Neutrophil (primary cell): ENCODE measurements around the gene PTPRG.

Source experiments
- H3K27ac ChIP-seq: fragments of 200-600 bp; sonication (generic); 2 replicates; pipeline ENCODE4 v1.5.1; 2016; ENCODE audit warnings: mild to moderate bottlenecking, moderate library complexity
- H3K27me3 ChIP-seq: fragments of 200-600 bp; sonication (generic); 2 replicates; pipeline ENCODE4 v1.6.0; 2016; ENCODE audit warnings: mild to moderate bottlenecking
- H3K36me3 ChIP-seq: fragments of 200-600 bp; sonication (generic); 2 replicates; pipeline ENCODE4 v1.5.1; 2017
- H3K4me1 ChIP-seq, 2 experiments: fragments of 200-600 bp in 1 of 2; sonication (generic) in 1 of 2; 1 replicate in 1 of 2; 2 replicates in 1 of 2; pipeline versions ENCODE4 v1.5.1 to v1.6.1; 2013 to 2016; ENCODE audit warnings: low read depth in 1 of 2, low read length in 1 of 2, mild to moderate bottlenecking in 1 of 2, moderate library complexity in 1 of 2; ENCODE audit not compliant: control insufficient read depth in 1 of 2, insufficient read depth in 1 of 2
- H3K4me3 ChIP-seq, 2 experiments: fragments of 200-600 bp in 1 of 2; sonication (generic) in 1 of 2; 1 replicate in 1 of 2; 2 replicates in 1 of 2; pipeline ENCODE4 v1.5.1; 2013 to 2016; ENCODE audit warnings: low read depth in 1 of 2, low read length in 1 of 2, mild to moderate bottlenecking in 1 of 2, moderate library complexity in 1 of 2
- H3K9me3 ChIP-seq: fragments of 200-600 bp; sonication (generic); 2 replicates; pipeline ENCODE4 v1.5.1; 2016
- CTCF ChIP-seq: fragments of 200-600 bp; sonication (generic); IDR thresholded peaks from 2 replicates; pipeline ENCODE4 v1.5.1; 2016; ENCODE audit warnings: antibody characterized with exemption

Gene PTPRG

GRCh38 chr3:61985020-61985419, 423.6 kb downstream of the PTPRG start:
- Histone ChIP-seq H3K4me3 (no peak overlapping the region), H3K36me3 (no peaks in the 10 kb centered on the region), H3K27ac (no peak overlapping the region), H3K4me1 (no peaks in the 10 kb centered on the region), H3K27me3 (no peaks in the 10 kb centered on the region), H3K9me3 (no peaks in the 10 kb centered on the region)
- TF ChIP-seq CTCF: no peak

GRCh38 chr3:61986473-61986872, 425.1 kb downstream of the PTPRG start:
- Histone ChIP-seq H3K9me3 (no peaks in the 10 kb centered on the region), H3K27ac (no peak overlapping the region), H3K4me1 (no peaks in the 10 kb centered on the region), H3K36me3 (no peaks in the 10 kb centered on the region), H3K27me3 (no peaks in the 10 kb centered on the region), H3K4me3 (no peak overlapping the region)
- TF ChIP-seq CTCF: no peak

GRCh38 chr3:61989681-61990080, 428.3 kb downstream of the PTPRG start:
- TF ChIP-seq CTCF: no peak
- Histone ChIP-seq H3K4me3 (no peak overlapping the region), H3K4me1 (no peaks in the 10 kb centered on the region), H3K27ac (no peak overlapping the region), H3K27me3 (no peaks in the 10 kb centered on the region), H3K36me3 (no peaks in the 10 kb centered on the region), H3K9me3 (no peaks in the 10 kb centered on the region)

GRCh38 chr3:61990327-61991027, 429.1 kb downstream of the PTPRG start:
- Histone ChIP-seq H3K9me3 (no peaks in the 10 kb centered on the region), H3K4me1 (no peaks in the 10 kb centered on the region), H3K4me3 (no peak overlapping the region), H3K27ac (no peak overlapping the region), H3K36me3 (no peaks in the 10 kb centered on the region), H3K27me3 (no peaks in the 10 kb centered on the region)
- TF ChIP-seq CTCF: no peak

GRCh38 chr3:61991706-61992105, 430.3 kb downstream of the PTPRG start:
- Histone ChIP-seq H3K27ac (no peak overlapping the region), H3K4me3 (no peak overlapping the region), H3K9me3 (no peaks in the 10 kb centered on the region), H3K4me1 (no peaks in the 10 kb centered on the region), H3K27me3 (no peaks in the 10 kb centered on the region), H3K36me3 (no peaks in the 10 kb centered on the region)
- TF ChIP-seq CTCF: no peak
